ENCODE measurements around the gene STAMBPL1.

Gene STAMBPL1

GRCh38 chr10:88941026-88941425, 61.0 kb downstream of the STAMBPL1 start:
- no peak for TF ChIP-seq EZH2phosphoT487 (IDR thresholded peaks at IDR 0.05; ENCODE audit: low read depth)
- no peak for TF ChIP-seq CTCF (IDR thresholded peaks at IDR 0.05; ENCODE audit: low read depth, low read length)
- Histone ChIP-seq H3K4me3 (ENCODE audit: low read length) (no peak overlapping the region), H3K9ac (ENCODE audit: low read length) (no peak overlapping the region), H2AFZ (ENCODE audit: low read depth, low read length) (no peak overlapping the region), H4K20me1 (ENCODE audit: insufficient read depth, low read length) (no peaks in the 10 kb centered on the region), H3K4me2 (ENCODE audit: low read length) (no peak overlapping the region), H3K27ac (ENCODE audit: low read length) (no peak overlapping the region), H3K79me2 (ENCODE audit: low read length) (no peaks in the 10 kb centered on the region), H3K9me3 (ENCODE audit: insufficient read depth, low read length) (no peaks in the 10 kb centered on the region), H3K4me1 (ENCODE audit: low read length) (peaks cover 36% of the 10 kb centered on the region), H3K27me3 (ENCODE audit: low read depth, low read length) (no peaks in the 10 kb centered on the region), H3K36me3 (replicated peaks; ENCODE audit: low read depth, low read length) (no peaks in the 10 kb centered on the region)

- Histone ChIP-seq H3K4me2 (ENCODE audit: low read length) (no peak overlapping the region), H3K4me1 (ENCODE audit: low read length) (peaks cover 26% of the 10 kb centered on the region), H3K27me3 (ENCODE audit: low read depth, low read length) (no peaks in the 10 kb centered on the region), H3K79me2 (ENCODE audit: low read length) (no peaks in the 10 kb centered on the region), H3K4me3 (ENCODE audit: low read length) (no peak overlapping the region), H4K20me1 (ENCODE audit: insufficient read depth, low read length) (no peaks in the 10 kb centered on the region), H3K36me3 (replicated peaks; ENCODE audit: low read depth, low read length) (no peaks in the 10 kb centered on the region), H3K9me3 (ENCODE audit: insufficient read depth, low read length) (no peaks in the 10 kb centered on the region), H2AFZ (ENCODE audit: low read depth, low read length) (no peak overlapping the region), H3K9ac (ENCODE audit: low read length) (no peak overlapping the region), H3K27ac (ENCODE audit: low read length) (no peak overlapping the region)
- TF ChIP-seq CTCF (IDR thresholded peaks at IDR 0.05; ENCODE audit: low read depth, low read length) (no peak), EZH2phosphoT487 (IDR thresholded peaks at IDR 0.05; ENCODE audit: low read depth) (no peak)
These were observed 63.7 kb downstream of the STAMBPL1 start for GRCh38 chr10:88943778-88944177.

- TF ChIP-seq CTCF (IDR thresholded peaks at IDR 0.05; ENCODE audit: low read depth, low read length) (no peak), EZH2phosphoT487 (IDR thresholded peaks at IDR 0.05; ENCODE audit: low read depth) (no peak)
- no peak overlapping the region for H3K9ac ChIP-seq (ENCODE audit: low read length)
- no peaks in the 10 kb centered on the region for H3K36me3 ChIP-seq (replicated peaks; ENCODE audit: low read depth, low read length)
- no peaks in the 10 kb centered on the region for H4K20me1 ChIP-seq (ENCODE audit: insufficient read depth, low read length)
- H2AFZ ChIP-seq (ENCODE audit: low read depth, low read length) = no peak overlapping the region
- no peaks in the 10 kb centered on the region for H3K79me2 ChIP-seq (ENCODE audit: low read length)
- H3K9me3 ChIP-seq (ENCODE audit: insufficient read depth, low read length) = no peaks in the 10 kb centered on the region
- H3K27me3 ChIP-seq (ENCODE audit: low read depth, low read length) = no peaks in the 10 kb centered on the region
- peak overlapping the region; percentile 30 for H3K4me3 ChIP-seq (ENCODE audit: low read length)
- no peak overlapping the region for H3K27ac ChIP-seq (ENCODE audit: low read length)
- H3K4me2 ChIP-seq (ENCODE audit: low read length) = peak overlapping the region; percentile 53
- H3K4me1 ChIP-seq (ENCODE audit: low read length) = peaks cover 29% of the 10 kb centered on the region
These were observed 64.8 kb downstream of the STAMBPL1 start for GRCh38 chr10:88944813-88945212.

GRCh38 chr10:88946200-88946599, 66.2 kb downstream of the STAMBPL1 start:
- Histone ChIP-seq H4K20me1 (ENCODE audit: insufficient read depth, low read length) (no peaks in the 10 kb centered on the region), H3K4me1 (ENCODE audit: low read length) (peaks cover 43% of the 10 kb centered on the region), H3K4me3 (ENCODE audit: low read length) (no peak overlapping the region), H2AFZ (ENCODE audit: low read depth, low read length) (no peak overlapping the region), H3K27ac (ENCODE audit: low read length) (no peak overlapping the region), H3K36me3 (replicated peaks; ENCODE audit: low read depth, low read length) (no peaks in the 10 kb centered on the region), H3K9ac (ENCODE audit: low read length) (no peak overlapping the region), H3K4me2 (ENCODE audit: low read length) (no peak overlapping the region), H3K9me3 (ENCODE audit: insufficient read depth, low read length) (no peaks in the 10 kb centered on the region), H3K27me3 (ENCODE audit: low read depth, low read length) (no peaks in the 10 kb centered on the region), H3K79me2 (ENCODE audit: low read length) (no peaks in the 10 kb centered on the region)
- TF ChIP-seq CTCF (IDR thresholded peaks at IDR 0.05; ENCODE audit: low read depth, low read length) = no peak
- TF ChIP-seq EZH2phosphoT487 (IDR thresholded peaks at IDR 0.05; ENCODE audit: low read depth) = no peak

Data from OCI-LY3 (cell line).